GM19467 (cell line): Measurements from ENCODE around the gene DNAAF1.
"Not testable (repeated sequence)": the region's sequence is repeated elsewhere in the genome, so short reads cannot be mapped to it uniquely, and the experiment has no call there.

Source experiments
- ATAC-seq: cut with Tn5 transposase; IDR thresholded peaks from one replicate; pipeline ENCODE4 v1.9.1; 2021; ENCODE audit warnings: mild to moderate bottlenecking, moderate library complexity; ENCODE audit not compliant: unreplicated experiment

The DNAAF1 gene

DNA sequence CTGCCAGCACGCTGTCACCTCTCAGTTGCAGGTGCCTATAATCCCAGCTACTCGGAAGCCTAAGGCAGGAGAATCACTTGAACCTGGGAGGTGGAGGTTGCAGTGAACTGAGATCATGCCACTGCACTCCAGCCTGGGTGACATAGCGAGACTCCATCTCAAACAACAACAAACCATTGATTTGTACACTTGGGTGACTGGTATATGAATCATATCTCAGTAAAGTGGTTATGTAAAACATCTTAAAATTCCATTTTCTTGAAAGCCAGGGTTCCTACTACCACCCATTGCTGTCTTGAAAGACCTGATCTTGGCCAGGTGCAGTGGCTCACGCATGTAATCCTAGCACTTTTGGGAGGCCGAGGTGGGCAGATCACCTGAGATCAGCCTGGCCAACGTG, 60.0 kb downstream of the DNAAF1 start:
- ATAC-seq = not testable (repeated sequence)

DNA sequence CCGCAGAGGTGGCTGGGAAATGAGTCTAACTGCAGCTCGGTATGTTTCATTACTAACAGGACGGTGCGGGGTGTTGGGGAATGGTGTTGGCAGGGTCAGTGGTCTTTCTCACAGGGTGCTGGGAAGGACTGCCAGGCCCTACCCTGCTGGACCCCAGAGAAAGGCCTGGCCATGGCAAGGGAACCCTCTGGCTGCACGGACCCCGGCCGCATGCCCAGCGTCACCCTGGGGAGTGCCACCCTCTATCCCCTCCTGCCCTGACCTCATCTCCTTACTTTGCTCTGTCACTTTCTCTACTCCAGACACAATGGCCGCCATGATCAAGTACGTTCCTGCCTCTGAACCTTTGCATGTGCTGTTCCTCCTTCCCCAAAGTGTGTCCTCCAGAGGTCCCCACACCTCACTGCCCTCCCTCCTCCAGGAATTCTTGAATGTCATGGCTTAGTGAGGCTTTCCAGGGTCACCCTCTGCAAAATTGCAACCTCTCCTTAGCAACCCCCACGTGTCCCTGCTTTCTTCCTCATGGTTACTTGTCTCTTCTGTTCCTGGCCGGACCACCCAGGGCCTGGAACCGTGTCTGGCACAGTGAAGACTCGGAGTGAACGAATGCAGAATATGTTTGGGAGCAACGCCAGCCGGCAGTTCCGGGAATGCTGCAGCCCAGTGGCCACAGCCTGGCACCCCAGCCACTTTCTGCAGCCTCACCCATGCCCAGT, 61.0 kb downstream of the DNAAF1 start:
- ATAC-seq = no peak

DNA sequence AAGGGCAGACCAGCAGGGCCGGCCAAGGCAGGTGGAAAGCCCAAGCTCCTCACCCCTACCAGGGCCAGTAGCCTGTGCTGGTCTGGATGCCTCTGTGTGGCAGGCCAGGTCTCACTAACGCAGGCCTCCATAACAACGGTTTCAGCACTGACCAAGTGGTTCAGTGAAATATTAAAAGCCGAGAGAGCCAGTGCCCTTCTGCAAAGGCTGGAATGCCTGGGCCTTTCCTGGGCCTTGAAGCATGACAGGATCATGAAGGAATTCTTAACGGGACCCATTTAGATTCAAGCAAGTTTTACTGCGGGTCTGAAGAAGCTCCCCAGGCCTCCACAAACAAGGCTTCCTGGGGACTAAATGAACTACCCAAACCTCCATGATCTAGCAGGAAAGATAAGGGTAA, 62.1 kb downstream of the DNAAF1 start:
- no peak for ATAC-seq

DNA sequence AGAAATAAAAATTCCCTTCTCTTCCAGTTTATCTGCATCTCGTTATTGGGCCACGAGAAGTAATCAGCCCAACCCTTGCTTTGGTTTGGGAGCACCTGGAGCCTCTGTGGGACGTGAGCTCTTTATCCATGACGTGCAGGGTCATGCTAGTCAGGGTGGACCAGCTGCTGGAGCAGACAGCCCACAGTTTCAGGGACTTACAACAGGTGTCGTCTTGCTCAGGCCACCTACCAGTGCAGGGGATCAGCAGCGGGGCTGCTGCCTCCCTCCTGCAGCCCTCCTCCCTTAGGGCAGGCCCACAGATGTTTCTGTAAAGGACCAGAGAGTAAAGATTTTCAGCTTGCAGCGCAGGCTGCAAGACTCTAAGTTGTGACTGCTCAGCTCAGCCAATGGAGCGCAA, 62.8 kb downstream of the DNAAF1 start:
- ATAC-seq = no peak

DNA sequence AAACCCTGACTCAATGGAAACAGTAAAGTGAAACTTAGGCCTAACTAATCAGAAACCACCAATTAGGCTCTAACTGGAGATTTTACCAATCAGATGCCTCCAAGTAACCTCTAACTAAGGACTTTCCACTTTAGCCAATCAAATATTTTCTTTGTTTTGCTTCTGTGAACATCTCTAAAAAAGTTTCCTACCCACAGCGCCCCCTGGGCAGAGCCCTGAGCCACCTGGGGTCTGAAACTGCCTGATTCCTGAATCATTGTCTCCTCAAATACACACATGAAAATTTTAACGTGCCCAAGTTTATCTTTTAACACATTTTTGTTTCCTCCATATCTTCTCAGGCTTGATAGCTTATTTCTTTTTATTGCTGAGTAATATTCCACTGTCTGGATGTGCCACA, 64.9 kb downstream of the DNAAF1 start:
- ATAC-seq = no peak

DNA sequence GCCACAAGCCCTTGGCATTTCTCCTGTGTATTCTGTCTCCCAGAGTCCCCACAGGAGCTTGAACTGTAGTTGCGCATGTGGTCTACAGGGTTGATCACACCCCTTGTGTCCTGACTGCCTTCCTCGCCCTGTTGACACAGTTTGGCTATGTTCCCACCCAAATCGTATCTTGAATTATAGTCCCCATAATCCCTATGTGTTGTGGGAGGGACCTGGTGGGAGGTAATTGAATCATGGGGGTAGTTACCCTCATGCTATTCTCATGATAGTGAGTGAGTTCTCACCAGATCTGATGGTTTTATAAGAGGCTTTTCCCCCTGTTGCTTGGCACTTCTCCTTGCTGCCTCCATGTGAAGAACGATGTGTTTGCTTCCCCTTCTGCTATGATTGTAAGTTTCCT, 67.0 kb downstream of the DNAAF1 start:
- ATAC-seq = no peak

DNA sequence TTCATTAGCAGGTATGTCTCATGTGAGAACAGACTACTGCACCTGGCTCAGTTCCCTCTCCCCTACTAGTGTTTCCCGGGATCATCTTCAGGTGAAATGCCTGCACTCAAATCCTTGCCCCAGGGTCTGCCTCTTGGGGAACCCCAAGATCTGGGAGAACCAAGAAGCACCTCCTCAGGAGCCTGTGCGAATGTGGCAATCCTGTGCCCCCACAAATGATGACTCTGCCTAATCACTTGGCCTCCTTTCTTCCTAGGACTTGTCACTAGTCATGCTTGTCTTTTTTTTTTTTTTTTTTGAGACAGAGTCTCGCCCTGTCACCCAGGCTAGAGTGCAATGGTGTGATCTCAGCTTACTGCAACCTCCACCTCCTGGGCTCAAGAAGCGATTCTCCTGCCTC, 67.5 kb downstream of the DNAAF1 start:
- no peak for ATAC-seq

DNA sequence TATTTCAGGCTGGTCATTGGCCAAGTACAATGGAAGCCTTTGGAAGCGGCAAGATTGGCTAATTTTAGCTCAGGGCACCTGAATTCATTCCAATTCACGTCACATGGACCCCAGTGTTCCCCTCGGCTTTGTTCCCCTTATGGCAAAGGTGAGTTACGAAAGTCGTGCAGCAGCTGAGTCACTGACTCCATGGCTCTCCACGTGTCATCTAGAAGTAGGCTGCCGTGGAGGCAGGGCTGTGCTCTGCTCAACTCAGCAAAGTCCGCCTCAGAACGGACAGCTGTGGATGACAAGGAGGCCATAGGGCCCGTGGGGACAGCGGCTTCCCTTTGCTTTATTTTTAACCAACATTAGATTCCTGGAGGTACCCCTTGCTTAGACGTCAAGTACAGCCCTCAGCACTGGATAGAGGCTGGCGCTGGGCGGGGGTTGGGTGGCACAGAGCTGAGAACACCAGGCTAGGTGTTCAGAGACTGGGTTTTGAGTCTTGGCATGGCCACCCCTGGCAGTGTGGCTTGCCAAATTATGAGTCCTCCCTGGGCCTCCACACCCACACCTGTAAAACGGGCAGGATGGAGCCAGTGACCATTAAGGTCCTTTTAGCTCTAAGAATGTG, 69.5 kb downstream of the DNAAF1 start:
- no peak for ATAC-seq

DNA sequence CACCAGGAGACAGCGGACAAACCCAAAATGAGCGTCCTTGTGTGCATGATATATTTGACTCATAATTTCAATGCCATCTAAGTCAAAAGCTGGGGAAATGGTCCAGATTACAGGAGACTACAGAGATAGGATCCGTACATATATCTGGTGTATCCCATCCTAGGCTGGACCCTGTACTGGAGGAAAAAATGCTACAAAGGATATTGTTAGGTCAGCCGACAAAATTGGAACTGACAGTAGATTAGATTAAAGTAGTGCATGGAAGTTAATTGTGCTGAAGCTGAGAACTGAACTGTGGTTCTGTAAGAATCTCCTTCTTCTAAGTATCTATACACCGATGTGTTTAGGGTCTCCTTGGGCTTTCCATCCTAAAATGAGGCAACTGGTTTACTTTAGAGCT, 70.4 kb downstream of the DNAAF1 start:
- no peak for ATAC-seq

DNA sequence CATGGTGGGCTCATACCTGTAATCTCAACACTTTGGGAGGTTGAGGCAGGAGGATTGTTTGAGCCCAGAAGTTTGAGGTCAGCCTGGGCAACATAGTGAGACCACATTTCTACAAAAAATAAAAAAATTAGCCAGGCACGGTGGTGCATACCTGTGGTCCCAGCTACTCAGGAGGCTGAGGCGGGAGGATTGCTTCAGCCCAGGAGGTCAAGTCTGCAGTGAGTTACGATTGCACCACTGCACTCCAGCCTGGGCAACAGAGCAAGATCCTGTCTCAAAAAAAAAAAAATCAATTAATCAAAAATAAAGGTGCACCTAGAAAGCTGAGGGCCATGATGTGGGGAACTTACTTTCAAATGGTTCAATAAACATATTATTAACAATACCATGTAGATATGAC, 71.0 kb downstream of the DNAAF1 start:
- not testable (repeated sequence) for ATAC-seq

DNA sequence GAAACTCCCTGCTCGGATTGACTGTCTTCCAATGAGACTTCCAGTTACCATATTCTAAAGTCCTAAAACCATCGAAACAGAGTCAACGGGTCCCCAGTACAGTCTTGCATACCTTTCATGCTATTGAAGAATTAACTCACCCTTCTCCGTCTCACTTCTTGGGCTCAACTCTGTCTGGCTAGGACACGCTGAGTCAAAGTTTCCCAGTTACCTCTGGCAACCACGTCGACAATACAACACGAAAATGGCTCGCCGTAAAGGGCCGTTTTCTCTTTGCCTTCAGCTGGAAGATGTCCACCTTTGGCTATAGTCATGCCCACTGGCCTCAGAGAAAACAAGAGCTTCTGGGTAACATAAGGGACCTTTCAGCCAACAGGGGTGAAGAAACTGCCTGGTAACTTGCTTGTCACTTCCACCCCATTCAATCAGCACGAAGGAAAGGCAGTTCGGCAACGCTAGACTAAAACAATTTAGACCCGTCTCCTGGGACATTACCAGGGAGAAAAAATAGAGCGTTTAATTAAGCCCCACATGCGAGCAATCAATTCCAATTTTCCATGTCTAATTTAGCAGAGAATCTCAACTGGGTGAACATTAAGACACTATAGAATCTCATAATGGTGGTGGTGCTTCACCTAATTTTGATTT, 73.2 kb downstream of the DNAAF1 start:
- no peak for ATAC-seq

DNA sequence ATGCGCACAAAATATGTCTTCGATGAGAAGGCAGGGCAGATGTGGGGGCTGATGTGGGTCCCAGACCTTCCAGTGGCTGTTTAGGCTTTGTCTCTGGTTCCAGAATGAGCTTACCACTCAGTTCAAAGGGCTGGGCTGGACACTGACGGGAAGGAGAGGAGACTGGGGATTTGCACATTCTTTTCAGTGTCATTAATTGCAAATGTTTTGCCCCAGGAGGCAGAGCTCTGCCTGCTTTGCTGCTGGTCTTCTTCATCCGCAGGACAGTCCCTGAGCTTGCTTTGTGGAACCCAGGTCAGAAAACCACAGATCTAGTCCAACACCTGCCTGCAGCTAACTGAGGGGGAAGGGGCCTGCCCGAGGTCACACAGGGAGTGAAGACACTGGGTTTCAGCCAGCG, 73.8 kb downstream of the DNAAF1 start:
- no peak for ATAC-seq

DNA sequence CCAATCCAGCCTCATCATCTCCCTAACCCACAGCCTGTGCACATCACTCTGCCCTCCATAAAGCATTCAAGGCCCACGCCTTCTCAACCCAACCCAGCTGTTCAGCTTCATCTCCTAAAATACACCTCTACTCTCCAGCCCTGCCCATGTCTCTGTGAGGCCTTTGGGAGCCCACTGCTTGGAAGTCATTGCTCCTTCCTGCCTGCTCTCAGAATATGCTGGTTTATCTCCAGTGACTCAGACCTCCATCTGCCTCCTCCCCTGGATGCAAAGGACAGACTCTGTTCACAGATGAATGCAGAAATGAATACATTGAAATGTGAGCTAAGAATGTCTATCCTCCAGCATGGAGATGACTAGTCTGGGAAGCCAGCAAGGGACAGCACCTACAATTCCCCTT, 75.7 kb downstream of the DNAAF1 start:
- ATAC-seq = no peak

DNA sequence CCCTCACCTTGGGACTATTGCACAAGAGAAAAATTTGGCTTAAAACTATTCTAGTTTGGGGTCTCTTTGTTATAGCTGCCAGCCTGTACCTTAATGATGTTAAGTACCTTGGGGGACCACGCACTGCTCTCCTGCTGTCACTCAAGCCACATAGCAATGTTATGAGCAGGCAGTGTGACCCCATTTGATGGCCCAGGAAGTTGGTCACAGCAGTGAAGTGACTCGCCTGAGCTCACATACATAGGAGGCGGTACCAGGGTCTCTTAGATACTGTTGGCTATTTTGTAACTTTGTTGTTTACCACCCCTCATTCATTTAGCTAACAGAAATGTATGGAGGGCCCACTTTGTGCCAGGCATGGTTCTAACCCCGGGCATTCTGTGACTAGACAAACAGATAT, 78.3 kb downstream of the DNAAF1 start:
- no peak for ATAC-seq

DNA sequence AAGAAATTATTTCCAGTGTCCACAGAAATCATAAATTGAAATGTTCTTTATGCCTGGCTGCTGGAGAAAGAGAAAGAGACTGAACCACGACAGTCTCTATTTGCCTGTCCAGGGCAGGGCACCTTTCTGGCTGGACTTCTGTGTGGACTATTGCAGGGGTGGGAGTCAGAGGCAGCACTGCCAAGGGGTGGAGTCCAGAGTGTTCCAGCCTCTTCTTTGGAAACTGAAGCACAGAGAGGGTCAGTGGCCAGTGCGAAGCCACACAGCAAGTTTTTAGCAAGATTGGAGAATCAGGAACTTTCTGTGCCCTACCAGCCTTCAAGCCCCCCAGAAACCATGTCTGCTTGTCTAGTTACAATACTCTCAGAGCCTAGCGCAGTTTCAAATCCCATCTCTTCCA, 79.4 kb downstream of the DNAAF1 start:
- no peak for ATAC-seq

DNA sequence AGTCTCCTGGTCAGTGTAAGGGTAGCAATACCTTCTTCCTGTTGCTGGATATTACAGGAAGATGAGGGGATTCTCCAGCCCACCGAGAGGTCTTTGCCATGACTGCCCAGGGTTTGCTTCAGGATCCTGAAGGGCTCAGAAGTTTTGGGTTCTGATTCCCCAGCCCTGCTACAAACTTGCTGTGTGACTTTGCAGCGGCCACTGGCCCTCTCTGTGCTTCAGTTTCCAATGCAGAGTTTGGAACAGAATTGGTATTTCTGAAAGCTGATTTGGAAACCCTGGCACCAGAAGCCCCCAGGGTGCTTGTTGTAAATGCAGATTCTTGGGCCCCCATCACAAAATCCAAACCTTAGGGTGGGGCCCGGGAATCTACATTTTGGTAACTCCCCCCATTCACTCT, 80.0 kb downstream of the DNAAF1 start:
- no peak for ATAC-seq

DNA sequence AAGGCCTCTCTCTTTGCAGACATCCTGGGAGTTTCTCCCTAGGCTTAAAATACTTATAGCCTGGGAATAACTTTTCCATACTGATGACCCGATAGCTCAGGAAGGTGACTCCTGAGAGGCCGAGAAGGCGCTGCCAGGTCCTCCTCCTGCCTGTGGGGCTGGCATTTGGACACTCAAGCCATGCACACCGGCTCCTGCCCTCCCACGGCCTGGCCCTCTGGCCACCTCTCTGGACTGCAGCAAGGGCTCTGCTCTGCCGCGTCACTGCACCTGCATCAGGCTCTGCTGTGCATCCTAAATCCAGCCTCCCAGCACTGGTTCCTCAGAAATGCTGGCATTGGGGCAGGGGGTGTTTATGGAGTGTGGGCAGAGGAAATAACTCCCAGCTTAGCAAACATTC, 80.5 kb downstream of the DNAAF1 start:
- no peak for ATAC-seq

DNA sequence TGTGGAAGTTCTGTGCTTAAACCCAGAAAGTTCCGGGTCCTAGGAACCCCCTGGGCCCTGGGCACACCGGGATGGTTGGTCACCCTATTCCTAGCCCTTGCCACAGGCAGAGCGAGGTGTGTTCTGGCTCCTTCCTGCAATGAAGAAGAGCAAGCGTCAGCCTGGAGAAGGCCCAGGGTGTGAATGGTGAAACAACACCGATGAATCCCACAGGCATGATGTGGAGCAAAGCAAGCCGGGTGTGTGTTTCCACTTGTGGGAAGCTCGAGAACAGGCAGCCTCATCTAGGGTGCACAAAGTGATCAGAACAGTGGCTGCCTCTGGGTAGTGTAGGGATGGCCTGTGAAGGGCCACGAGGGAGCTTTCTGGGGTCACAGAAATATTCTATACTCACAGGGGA, 80.9 kb downstream of the DNAAF1 start:
- ATAC-seq = no peak
